Pancreas (tissue), 10 donors: Measurements from ENCODE around the gene LCN1. TPM values are rescaled to one million over a fixed set of nuclear protein-coding genes. Genes with fewer than 3 reads are reported as not detected.

Experiments
- ATAC-seq, 4 donors: fragments of 200-7000 bp; cut with Tn5 transposase; one replicate each; pipeline versions ENCODE4 v1.8.0 to v1.9.1; 2020; ENCODE audit warnings: mild to moderate bottlenecking in 4 of 4, moderate library complexity in 4 of 4
- DNase-seq, 6 donors: peaks; one replicate each; pipeline ENCODE4 v3.0.0-alpha.2; 2020
- FAIRE-seq: peaks from 2 replicates; lab custom pipeline; 2012; peaks lifted over from hg19 to GRCh38; lab: Jason Lieb, UNC
- H3K27ac ChIP-seq, 4 donors: fragments of 200-600 bp; sonication (generic); 1 replicate in 3 of 4; 2 replicates in 1 of 4; pipeline versions ENCODE4 v1.5.0 to v1.8.0; 2020
- H3K27me3 ChIP-seq, 4 donors: fragments of 200-600 bp; one replicate each; pipeline ENCODE4 v1.8.0; 2021
- H3K36me3 ChIP-seq, 3 donors: fragments of 200-600 bp; sonication (generic) in 1 of 3; one replicate each; pipeline versions ENCODE4 v1.5.0 to v1.8.0; 2020 to 2021
- H3K4me1 ChIP-seq, 3 donors: fragments of 200-600 bp; one replicate each; pipeline ENCODE4 v1.8.0; 2021
- H3K4me3 ChIP-seq, 4 donors: fragments of 200-600 bp; sonication (generic) in 2 of 4; one replicate each; pipeline versions ENCODE4 v1.5.0 to v1.8.0; 2020 to 2021
- H3K9me3 ChIP-seq, 4 donors: fragments of 200-600 bp; one replicate each; pipeline ENCODE4 v1.8.0; 2021
- CTCF ChIP-seq, 4 donors: fragments of 200-600 bp; sonication (generic) in 3 of 4; IDR thresholded peaks; one replicate each; pipeline versions ENCODE4 v1.5.0 to v1.8.0; 2021; ENCODE audit warnings: antibody characterized with exemption in 4 of 4
- whole genome bisulfite sequencing, 2 donors: extraction: QIAGEN DNeasy Blood & Tissue Kit; methylation state at CpG; one replicate each; pipeline ENCODE4 v1.1.7; 2013; 5-methylcytosine and 5-hydroxymethylcytosine counted together
- intact Hi-C, 3 donors: fragments of 100-400 bp; cut with DNase I; formaldehyde crosslinking; loops; one replicate each; pipeline versions ENCODE4 v1.11.1 to v1.14.2; 2022
- polyA plus RNA-seq, 2 donors: library from polyadenylated mRNA; stranded (reverse); fragments of 200-250 nt; gene quantifications; one replicate each; pipeline ENCODE4 v1.2.3, GENCODE V29; 2013
- total RNA-seq, 6 donors: library from RNA; stranded (reverse); fragmentation: NEBNext Ultra II Directional in 4 of 6; extraction: Animal tissue kit (Norgen Biotek cat#: 25700) in 4 of 6; gene quantifications; one replicate each; pipeline versions ENCODE4 v1.2.1 to v1.2.4, GENCODE V29; 2021 to 2023
- donor health status: healthy with polysubstance abuse.
- donor health status: DM: no; HTN: no; CAD: no; lungs with moderate emphysema.
- donor health status: DM: no; HTN: no; CAD: no.
- donor health status: control.
- donor health status: control.
- donor health status: Bipolar disorder and iron deficiency.
- donor health status: DM: yes; HTN: yes; CAD: no.
- donor health status: DM: no; HTN: no; CAD: no.
- donor health status: DM: no; HTN: no; CAD: no.
- donor health status: DM: yes; HTN: yes; CAD: no.

Gene LCN1
- total and polyA plus RNA-seq, 8 donors, result not detected

- no peak overlapping the region for H3K27ac ChIP-seq
- no peaks in the 10 kb centered on the region for H3K4me1 ChIP-seq
- DNase-seq, result no peak
- H3K9me3 ChIP-seq, result no peaks in the 10 kb centered on the region
- FAIRE-seq, result no peak
- no peak overlapping the region for H3K4me3 ChIP-seq
- no peaks in the 10 kb centered on the region for H3K36me3 ChIP-seq
- intact Hi-C loops, result no loop called here
- ATAC-seq, result no peak
- peaks cover 0 to 3% (median 0%) of the 10 kb centered on the region in 4 donors for H3K27me3 ChIP-seq
- WGBS, 2 donors, result 31 to 75% methylated on average over 1 of the region's 1 CpG
- TF ChIP-seq CTCF (IDR thresholded peaks at IDR 0.05), result no peak
Measured at GRCh38 chr9:135563039-135563476, 41.8 kb downstream of the LCN1 start.

- FAIRE-seq, result no peak
- H3K4me1 ChIP-seq, result no peaks in the 10 kb centered on the region
- H3K27me3 ChIP-seq, result peaks cover 0 to 3% (median 0%) of the 10 kb centered on the region in 4 donors
- no peak for DNase-seq
- no peak overlapping the region for H3K27ac ChIP-seq
- no peaks in the 10 kb centered on the region for H3K9me3 ChIP-seq
- TF ChIP-seq CTCF (IDR thresholded peaks at IDR 0.05), result no peak
- no peak for ATAC-seq
- H3K4me3 ChIP-seq, result no peak overlapping the region
- 46 to 54% methylated on average over 12 of the region's 12 CpGs for WGBS, 2 donors
- intact Hi-C loops, result no loop called here
- no peaks in the 10 kb centered on the region for H3K36me3 ChIP-seq
Measured at GRCh38 chr9:135563858-135564257, 42.6 kb downstream of the LCN1 start.

- intact Hi-C loops, result no loop called here
- DNase-seq, result no peak
- FAIRE-seq, result no peak
- no peak overlapping the region for H3K4me3 ChIP-seq
- no peaks in the 10 kb centered on the region for H3K36me3 ChIP-seq
- no peak for ATAC-seq
- no peak for TF ChIP-seq CTCF (IDR thresholded peaks at IDR 0.05)
- H3K4me1 ChIP-seq, result no peaks in the 10 kb centered on the region
- WGBS, 2 donors, result 48 to 63% methylated on average over 9 of the region's 9 CpGs
- no peak overlapping the region for H3K27ac ChIP-seq
- no peaks in the 10 kb centered on the region for H3K9me3 ChIP-seq
- H3K27me3 ChIP-seq, result no peaks in the 10 kb centered on the region
Measured at GRCh38 chr9:135565141-135565628, 43.9 kb downstream of the LCN1 start.

GRCh38 chr9:135565636-135566035, 44.4 kb downstream of the LCN1 start:
- 37 to 38% methylated on average over 8 of the region's 8 CpGs for WGBS, 2 donors
- TF ChIP-seq CTCF (IDR thresholded peaks at IDR 0.05), result no peak
- no peak for ATAC-seq
- H3K4me1 ChIP-seq, result no peaks in the 10 kb centered on the region
- H3K27ac ChIP-seq, result no peak overlapping the region
- H3K27me3 ChIP-seq, result no peaks in the 10 kb centered on the region
- DNase-seq, result no peak
- intact Hi-C loops, result no loop called here
- no peak for FAIRE-seq
- no peaks in the 10 kb centered on the region for H3K36me3 ChIP-seq
- no peaks in the 10 kb centered on the region for H3K9me3 ChIP-seq
- H3K4me3 ChIP-seq, result no peak overlapping the region

- H3K36me3 ChIP-seq, result no peaks in the 10 kb centered on the region
- WGBS, 2 donors, result 41 to 58% methylated on average over 10 of the region's 10 CpGs
- no peaks in the 10 kb centered on the region for H3K4me1 ChIP-seq
- intact Hi-C loops, result no loop called here
- TF ChIP-seq CTCF (IDR thresholded peaks at IDR 0.05), result no peak
- no peaks in the 10 kb centered on the region for H3K27me3 ChIP-seq
- FAIRE-seq (no peak), DNase-seq (no peak), ATAC-seq (no peak)
- H3K4me3 ChIP-seq, result no peak overlapping the region
- H3K27ac ChIP-seq, result no peak overlapping the region
- H3K9me3 ChIP-seq, result no peaks in the 10 kb centered on the region
Measured at GRCh38 chr9:135566552-135566951, 45.3 kb downstream of the LCN1 start.
